Prostate gland (tissue), 2 donors: ENCODE data around the gene FRMD3. TPM values are rescaled to one million over a fixed set of nuclear protein-coding genes. Genes with fewer than 3 reads are reported as not detected.

ENCODE experiments used
- DNase-seq: peaks from one replicate; pipeline ENCODE4 v3.0.0-alpha.2; 2019; ENCODE audit warnings: low spot score
- H3K27ac ChIP-seq, 2 donors: fragments of 200-600 bp; sonication (generic); 2 replicates each; pipeline ENCODE4 v1.5.1; 2017 to 2019
- H3K27me3 ChIP-seq: fragments of 200-600 bp; sonication (generic); replicated peaks from 2 replicates; pipeline ENCODE4 v1.5.1; 2019; ENCODE audit not compliant: insufficient read depth
- H3K36me3 ChIP-seq, 2 donors: fragments of 200-600 bp; sonication (generic); 1 replicate in 1 of 2; 2 replicates in 1 of 2; pipeline versions ENCODE4 v1.5.1 to v1.8.1; 2017 to 2019
- H3K4me1 ChIP-seq: fragments of 200-600 bp; sonication (generic); replicated peaks from 2 replicates; pipeline ENCODE4 v1.5.1; 2019
- H3K4me3 ChIP-seq, 2 donors: fragments of 200-600 bp; sonication (generic); 2 replicates each; pipeline ENCODE4 v1.5.1; 2017 to 2019
- H3K9me3 ChIP-seq: fragments of 200-600 bp; sonication (generic); 2 replicates; pipeline ENCODE4 v1.5.1; 2017
- POLR2A ChIP-seq: fragments of 450-650 bp; IDR thresholded peaks from one replicate; pipeline ENCODE4 v1.6.1; 2016; ENCODE audit warnings: antibody characterized with exemption, mild to moderate bottlenecking
- POLR2AphosphoS5 ChIP-seq: sonication (generic); formaldehyde crosslinking; IDR thresholded peaks from one replicate; pipeline ENCODE4 v1.6.1; 2017; ENCODE audit warnings: antibody characterized with exemption
- WGBS: methylation state at CpG from one replicate; pipeline ENCODE4 v1.1.5; 2018; 5-methylcytosine and 5-hydroxymethylcytosine counted together
- intact Hi-C: fragments of 100-400 bp; cut with DNase I; formaldehyde crosslinking; loops from one replicate; pipeline ENCODE4 v1.14.2; 2022
- total RNA-seq, 2 donors: library from RNA; depleted of rRNA; stranded (reverse); fragments of >200 nt; gene quantifications; one replicate each; pipeline ENCODE4 v1.1.0, GENCODE V29; 2016
- TF ChIP-seq, protein P1 (sequence below), 4 experiments: fragments of 200-600 bp in 2 of 4; fragments of 450-650 bp in 2 of 4; sonication (generic) in 2 of 4; IDR thresholded peaks; 1 replicate in 3 of 4; 2 replicates in 1 of 4; pipeline ENCODE4 v1.5.1; 2016 to 2019; ENCODE audit warnings: antibody characterized with exemption in 4 of 4, mild to moderate bottlenecking in 2 of 4, moderate library complexity in 2 of 4

Gene FRMD3
- total RNA-seq, 2 donors from 2014 or later: 2.3 to 3.4 TPM

DNA sequence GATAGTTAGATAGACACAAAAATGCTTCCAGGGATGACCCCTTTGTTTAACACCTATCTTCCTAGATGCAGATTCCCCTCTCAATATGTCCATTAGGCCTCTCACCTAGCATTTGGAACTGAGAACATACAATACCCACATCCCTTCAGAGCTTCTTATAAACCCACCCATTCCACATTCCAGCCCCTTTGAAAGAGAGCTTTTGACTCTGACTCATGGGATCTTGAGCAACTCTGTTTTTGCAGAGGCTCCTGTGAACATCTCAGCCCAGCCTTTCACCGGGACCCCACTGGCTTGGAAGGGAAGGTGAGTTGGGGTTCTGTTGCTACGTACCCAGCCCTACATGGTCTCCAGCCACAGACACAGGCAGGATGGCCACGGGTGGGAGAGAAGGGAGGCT lies 195.5 kb downstream of the FRMD3 start:
- no peak for TF ChIP-seq POLR2A
- TF ChIP-seq, protein P1, sequence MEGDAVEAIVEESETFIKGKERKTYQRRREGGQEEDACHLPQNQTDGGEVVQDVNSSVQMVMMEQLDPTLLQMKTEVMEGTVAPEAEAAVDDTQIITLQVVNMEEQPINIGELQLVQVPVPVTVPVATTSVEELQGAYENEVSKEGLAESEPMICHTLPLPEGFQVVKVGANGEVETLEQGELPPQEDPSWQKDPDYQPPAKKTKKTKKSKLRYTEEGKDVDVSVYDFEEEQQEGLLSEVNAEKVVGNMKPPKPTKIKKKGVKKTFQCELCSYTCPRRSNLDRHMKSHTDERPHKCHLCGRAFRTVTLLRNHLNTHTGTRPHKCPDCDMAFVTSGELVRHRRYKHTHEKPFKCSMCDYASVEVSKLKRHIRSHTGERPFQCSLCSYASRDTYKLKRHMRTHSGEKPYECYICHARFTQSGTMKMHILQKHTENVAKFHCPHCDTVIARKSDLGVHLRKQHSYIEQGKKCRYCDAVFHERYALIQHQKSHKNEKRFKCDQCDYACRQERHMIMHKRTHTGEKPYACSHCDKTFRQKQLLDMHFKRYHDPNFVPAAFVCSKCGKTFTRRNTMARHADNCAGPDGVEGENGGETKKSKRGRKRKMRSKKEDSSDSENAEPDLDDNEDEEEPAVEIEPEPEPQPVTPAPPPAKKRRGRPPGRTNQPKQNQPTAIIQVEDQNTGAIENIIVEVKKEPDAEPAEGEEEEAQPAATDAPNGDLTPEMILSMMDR (IDR thresholded peaks at IDR 0.05): no peak
- TF ChIP-seq POLR2AphosphoS5: no peak
- H3K27me3 ChIP-seq: no peaks in the 10 kb centered on the region
- no peaks in the 10 kb centered on the region for H3K9me3 ChIP-seq
- WGBS: 76% methylated on average over 3 of the region's 3 CpGs
- no peaks in the 10 kb centered on the region for H3K4me1 ChIP-seq
- H3K27ac ChIP-seq: no peak overlapping the region
- H3K36me3 ChIP-seq: no peaks in the 10 kb centered on the region
- no peak for DNase-seq
- no peak overlapping the region for H3K4me3 ChIP-seq
- intact Hi-C loops: no loop called here

DNA sequence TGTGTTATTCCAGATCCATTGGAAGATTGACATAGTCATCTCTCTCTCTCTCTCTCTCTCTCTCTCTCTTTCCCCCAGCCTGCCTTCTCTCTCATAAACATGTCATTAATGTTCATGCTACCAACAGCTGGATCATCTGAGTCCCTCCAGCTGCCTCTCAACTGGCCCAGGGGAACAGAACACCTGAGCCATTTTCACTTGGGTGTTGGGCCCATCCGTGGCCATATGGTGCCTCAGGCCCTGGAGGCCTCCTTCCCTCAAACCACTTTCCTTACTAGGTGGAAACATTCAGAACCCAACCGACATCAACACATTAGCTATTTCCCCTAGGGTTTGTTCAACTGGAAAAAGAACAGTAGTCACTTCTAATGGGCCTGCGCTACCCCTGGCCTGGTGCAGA lies 196.2 kb downstream of the FRMD3 start:
- WGBS: 93% methylated on average over 3 of the region's 3 CpGs
- no peak for DNase-seq
- H3K4me1 ChIP-seq: no peaks in the 10 kb centered on the region
- H3K27ac ChIP-seq: no peak overlapping the region
- H3K27me3 ChIP-seq: no peaks in the 10 kb centered on the region
- no peak overlapping the region for H3K4me3 ChIP-seq
- no peaks in the 10 kb centered on the region for H3K36me3 ChIP-seq
- intact Hi-C loops: no loop called here
- TF ChIP-seq, protein P1 (IDR thresholded peaks at IDR 0.05): no peak
- TF ChIP-seq POLR2A (no peak), POLR2AphosphoS5 (no peak)
- H3K9me3 ChIP-seq: no peaks in the 10 kb centered on the region

DNA sequence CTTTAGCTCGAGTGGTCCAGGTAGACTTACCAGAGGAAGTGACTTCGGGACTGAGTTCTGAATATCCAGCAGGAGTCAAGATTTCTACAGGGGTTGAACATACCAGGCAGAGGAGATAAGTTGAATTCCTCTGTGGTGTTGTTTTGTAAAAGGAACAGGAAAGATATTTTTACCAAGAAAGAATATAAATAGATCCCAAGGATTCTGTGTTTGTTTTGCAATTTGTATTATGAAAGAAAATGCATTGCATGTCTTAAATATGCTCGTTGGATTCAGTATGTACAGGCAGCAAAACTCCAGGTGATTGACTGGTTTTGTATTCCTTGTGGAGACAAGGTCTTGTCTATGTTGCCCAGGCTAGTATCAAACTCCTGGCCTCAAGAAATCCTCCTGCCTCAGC lies 197.8 kb downstream of the FRMD3 start:
- Histone ChIP-seq H3K36me3 (no peaks in the 10 kb centered on the region), H3K4me3 (no peak overlapping the region), H3K4me1 (no peaks in the 10 kb centered on the region), H3K27ac (no peak overlapping the region), H3K27me3 (no peaks in the 10 kb centered on the region), H3K9me3 (no peaks in the 10 kb centered on the region)
- no peak for DNase-seq
- WGBS: 87% methylated on average over 3 of the region's 3 CpGs
- no peak for TF ChIP-seq POLR2A
- intact Hi-C loops: no loop called here

DNA sequence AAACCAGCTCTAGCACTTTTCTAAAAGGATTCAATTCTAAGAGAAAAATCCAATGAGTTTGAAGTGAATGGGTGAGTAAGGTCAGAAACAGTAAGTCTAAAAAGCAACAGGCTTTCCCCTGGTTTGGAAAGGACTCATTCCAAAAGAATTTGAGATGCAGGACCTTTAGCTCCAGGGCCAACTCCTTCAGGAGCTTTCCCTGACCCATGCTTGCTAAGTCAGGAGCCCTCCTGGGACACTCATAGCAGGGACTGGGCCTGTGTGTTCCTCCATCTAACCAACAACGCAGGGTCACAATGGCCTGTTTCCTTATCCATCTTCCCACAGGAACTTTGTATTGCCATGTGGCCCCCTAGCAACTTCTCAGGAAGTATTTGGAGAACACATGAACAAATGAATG lies 198.8 kb downstream of the FRMD3 start:
- no peak for DNase-seq
- Histone ChIP-seq H3K4me3 (no peak overlapping the region), H3K36me3 (no peaks in the 10 kb centered on the region), H3K27ac (no peak overlapping the region), H3K27me3 (no peaks in the 10 kb centered on the region), H3K4me1 (no peaks in the 10 kb centered on the region), H3K9me3 (no peaks in the 10 kb centered on the region)
- intact Hi-C loops: loop anchor here (10.0 kb wide), 1 partner anchor 305 kb away; no protein-coding TSS in a partner anchor
- WGBS: 88% methylated on average over 1 of the region's 1 CpG
- TF ChIP-seq, protein P1 (IDR thresholded peaks at IDR 0.05): no peak
- no peak for TF ChIP-seq POLR2A
- no peak for TF ChIP-seq POLR2AphosphoS5

DNA sequence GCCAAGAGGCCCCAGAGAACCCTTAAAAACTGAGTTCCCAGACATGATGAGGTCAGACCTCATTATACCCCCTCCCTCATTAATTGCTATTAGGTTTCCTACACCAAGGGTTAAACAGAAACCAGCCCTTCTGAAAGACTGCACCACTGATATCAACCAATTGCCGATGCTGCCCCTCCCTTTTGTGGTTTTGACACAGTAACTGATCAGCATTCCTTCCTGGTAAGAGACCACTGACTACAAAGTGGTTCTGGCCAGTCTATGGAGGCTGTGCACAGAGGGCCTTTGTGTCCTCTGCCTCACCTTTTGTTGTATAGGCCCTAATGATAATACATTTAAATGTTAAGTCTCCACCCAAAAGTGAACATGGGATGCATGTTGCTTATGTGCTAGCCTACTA lies 201.5 kb downstream of the FRMD3 start:
- TF ChIP-seq, protein P1 (IDR thresholded peaks at IDR 0.05): no peak
- TF ChIP-seq POLR2AphosphoS5 (no peak), POLR2A (no peak)
- no peaks in the 10 kb centered on the region for H3K27me3 ChIP-seq
- DNase-seq: no peak
- H3K27ac ChIP-seq: no peak overlapping the region
- no peaks in the 10 kb centered on the region for H3K9me3 ChIP-seq
- no peaks in the 10 kb centered on the region for H3K4me1 ChIP-seq
- no peak overlapping the region for H3K4me3 ChIP-seq
- intact Hi-C loops: loop anchor here (10.0 kb wide), 1 partner anchor 308 kb away; no protein-coding TSS in a partner anchor
- no peaks in the 10 kb centered on the region for H3K36me3 ChIP-seq
- WGBS: 40% methylated on average over 1 of the region's 1 CpG
